Right renal cortex interstitium (tissue), 3 donors: ENCODE measurements around the gene PAFAH1B1. TPM values are rescaled to one million over a fixed set of nuclear protein-coding genes. Genes with fewer than 3 reads are reported as not detected.

Source experiments
- DNase-seq, 3 donors: peaks; one replicate each; pipeline ENCODE4 v3.0.0-alpha.2; 2013; ENCODE audit warnings: low read depth in 3 of 3, low spot score in 2 of 3
- polyA plus RNA-seq, 3 donors: library from polyadenylated mRNA; unstranded; fragments of 120-200 nt; gene quantifications; one replicate each; pipeline ENCODE4 v1.2.1, GENCODE V29; 2013; ENCODE audit not compliant: insufficient read length in 3 of 3

PAFAH1B1 gene
- polyA plus RNA-seq, 3 donors: 129 to 130 (median 130) TPM

DNA sequence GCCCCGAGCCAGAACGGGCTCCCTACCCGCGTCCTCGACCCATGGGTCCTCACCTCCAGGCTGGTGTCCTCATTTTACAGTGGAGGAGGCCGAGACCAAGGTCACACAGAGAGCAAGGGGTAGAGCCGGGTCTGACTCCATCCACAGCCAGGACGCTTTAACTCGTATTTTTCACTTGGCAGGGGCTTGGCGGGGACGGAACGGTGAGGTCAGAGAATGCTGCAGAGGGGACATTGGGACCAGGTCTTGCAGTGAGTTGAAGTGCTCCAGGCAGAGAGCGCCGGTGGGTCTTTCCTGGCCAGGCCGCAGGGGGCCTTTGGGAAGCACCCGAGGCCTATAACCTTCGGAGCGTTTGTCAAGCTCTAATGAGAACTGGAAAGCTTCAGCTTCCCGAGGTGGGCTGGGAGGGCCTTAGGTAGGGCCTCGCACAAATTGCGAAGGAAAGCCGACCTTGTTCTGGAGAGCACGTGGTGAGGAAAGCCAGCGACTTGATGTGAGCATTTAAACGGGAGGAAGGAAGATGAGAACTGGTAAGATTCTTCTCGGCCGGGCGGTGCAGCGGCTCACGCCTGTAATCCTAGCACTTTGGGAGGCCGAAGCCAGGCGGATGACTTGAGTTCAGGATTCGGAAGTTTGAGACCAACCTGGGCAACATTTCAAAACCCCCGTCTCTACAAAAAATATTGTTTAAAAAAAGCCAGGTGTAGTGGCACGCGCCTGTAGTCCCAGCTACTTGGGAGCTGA is 119.0 kb downstream of the PAFAH1B1 start:
- DNase-seq: no peak

DNA sequence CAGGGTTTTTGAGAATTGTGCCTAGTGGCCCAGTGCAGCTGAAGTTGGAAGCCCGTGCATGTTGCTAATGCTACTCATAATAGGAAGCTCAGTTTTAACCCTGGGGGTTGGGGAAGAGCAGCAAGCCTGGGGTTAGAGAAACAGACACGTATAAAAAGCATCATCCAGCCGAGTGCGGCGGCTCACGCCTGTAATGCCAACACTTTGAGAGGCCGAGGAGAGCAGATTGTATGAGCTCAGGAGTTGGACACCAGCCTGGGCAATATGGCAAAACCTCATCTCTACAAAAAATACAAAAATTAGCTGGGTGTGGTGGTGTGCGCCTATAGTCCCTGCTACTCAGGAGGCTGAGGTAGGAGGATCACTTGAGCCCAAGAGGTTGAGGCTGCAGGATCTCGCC is 120.4 kb downstream of the PAFAH1B1 start:
- DNase-seq: no peak

DNA sequence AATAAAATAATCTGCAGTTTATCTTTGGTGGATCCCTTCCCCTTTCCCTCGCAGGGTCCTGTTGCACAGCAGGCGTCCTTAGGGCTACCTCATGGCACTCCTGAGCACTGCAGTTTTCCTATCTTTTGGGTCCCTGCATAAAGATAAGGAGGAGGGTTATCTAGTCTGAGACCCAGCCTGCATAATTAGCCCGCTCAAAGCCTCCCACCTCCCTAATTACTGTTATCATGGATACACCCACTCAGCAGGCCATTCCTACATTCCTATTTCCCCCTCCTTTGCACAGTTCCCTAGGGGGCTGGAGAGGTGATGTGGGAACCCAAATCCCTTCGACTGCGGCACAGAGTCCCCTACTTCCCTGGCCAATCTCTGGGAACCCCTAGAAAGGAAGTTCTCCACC is 123.2 kb downstream of the PAFAH1B1 start:
- DNase-seq: no peak

DNA sequence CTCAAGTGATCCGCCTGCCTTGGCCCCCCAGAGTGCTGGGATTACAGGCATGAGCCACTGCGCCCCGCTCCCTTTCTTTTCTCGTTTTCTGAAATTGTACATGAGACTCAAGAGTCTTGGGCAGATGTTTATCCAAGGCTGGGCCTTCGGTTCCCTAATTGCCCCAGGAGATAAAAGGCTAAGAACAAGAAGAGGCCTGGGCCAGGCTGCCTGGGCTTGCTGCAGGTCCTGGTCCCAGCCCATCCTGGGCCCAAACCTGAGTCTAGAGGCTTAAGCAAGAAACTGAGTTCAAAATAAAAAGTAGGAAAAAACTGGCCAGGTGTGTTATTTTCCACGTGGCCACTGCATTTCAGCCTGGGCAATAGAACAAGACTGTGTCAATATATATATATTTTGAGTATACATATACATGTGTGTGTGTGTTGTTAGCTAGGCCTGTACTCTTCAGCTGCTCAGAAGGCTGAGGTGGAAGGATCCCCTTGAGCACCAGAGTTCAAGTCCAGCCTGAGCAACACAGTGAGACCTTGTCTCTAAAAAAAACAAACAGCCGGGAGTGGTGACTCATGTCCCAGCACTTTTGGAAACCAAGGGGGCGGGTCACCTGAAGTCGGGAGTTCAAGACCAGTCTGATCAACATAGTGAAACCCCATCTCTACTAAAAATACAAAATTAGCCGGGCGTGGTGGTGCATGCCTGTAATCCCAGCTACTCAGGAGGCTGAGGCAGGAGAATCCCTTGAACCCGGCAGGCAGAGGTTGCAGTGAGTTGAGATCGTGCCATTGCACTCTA is 124.9 kb downstream of the PAFAH1B1 start:
- no peak for DNase-seq

DNA sequence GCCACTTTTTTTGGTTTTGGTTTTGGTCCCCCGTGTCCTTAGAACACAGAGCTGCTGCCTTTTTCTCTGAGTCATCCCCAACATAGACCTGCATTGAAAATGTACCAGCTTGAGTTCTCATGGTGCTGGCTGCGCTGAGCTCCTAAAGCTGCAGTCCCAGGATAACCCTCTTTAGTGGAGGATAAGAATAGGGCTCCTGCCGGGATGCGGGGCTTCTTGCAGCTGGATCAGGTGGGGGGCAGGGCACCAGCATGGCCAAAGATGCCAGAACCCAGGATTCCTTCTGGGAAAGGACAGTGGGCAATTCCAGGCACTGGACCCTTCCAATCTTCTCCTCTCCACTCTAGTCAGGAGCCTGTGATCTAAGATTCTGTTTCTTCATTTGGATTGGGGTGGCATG is 126.4 kb downstream of the PAFAH1B1 start:
- no peak for DNase-seq

DNA sequence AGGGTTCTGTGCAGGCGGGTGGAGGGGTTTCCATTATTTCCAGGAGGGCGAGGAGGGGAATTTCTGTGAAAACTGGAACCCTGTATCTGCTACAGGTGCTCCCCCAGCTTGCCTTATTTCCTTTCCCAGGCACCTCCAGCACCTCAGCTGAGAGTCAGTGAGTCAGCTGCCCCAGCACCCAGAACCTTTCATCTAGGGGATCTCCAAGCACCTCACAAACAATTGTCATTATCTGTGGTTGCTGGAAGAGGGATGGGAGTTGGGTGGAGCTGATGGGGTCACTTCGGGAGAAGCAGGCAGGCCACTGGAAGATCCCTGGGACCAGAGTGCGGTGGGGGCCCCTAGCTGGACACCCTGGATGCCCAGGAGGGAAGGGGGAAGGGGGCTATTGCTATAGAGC is 128.1 kb downstream of the PAFAH1B1 start:
- DNase-seq: no peak

DNA sequence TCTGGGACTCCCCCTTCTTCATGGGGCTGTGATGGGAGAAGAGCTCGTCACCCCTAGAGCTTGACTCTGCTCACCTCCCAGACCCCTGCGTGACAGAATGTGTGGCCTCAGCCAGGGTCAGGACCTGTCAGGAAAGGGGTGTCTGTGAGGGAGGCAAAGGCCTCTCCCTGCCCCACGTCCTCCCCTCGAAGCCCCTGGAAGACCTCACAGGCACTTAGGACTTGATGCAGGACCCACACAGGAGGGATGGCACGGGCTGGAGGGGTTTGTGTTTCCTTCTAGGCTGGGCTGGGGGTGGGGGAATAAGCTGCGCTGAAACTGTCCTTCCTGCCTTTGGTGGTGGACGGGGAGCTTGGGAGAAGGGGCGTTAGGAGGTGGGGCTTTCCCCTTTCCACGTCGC is 129.2 kb downstream of the PAFAH1B1 start:
- DNase-seq: no peak

DNA sequence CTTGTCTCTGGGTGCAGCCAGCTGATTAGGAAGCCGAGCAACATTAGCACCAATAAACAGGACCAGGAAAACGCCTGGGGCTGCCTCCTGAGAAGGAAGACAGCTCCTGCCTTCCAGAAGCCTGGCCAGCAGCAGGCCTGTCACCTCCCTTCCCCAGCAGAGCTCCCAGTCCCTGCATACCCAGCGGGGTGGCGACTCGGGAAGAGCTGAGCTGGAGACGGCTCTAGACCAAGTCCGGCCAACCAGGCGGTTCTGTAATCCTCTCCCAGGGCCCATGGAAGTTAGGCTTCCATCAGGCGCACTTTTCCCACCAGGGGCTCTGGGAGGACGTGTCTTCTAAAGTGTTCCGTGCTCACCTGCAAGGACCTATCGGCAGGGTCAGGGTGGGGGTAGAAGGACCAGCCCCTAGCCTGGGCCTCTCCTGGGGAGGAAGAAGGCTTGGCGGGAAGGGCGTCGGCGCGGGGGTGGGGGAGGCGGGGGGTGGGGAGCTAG is 130.1 kb downstream of the PAFAH1B1 start:
- no peak for DNase-seq

DNA sequence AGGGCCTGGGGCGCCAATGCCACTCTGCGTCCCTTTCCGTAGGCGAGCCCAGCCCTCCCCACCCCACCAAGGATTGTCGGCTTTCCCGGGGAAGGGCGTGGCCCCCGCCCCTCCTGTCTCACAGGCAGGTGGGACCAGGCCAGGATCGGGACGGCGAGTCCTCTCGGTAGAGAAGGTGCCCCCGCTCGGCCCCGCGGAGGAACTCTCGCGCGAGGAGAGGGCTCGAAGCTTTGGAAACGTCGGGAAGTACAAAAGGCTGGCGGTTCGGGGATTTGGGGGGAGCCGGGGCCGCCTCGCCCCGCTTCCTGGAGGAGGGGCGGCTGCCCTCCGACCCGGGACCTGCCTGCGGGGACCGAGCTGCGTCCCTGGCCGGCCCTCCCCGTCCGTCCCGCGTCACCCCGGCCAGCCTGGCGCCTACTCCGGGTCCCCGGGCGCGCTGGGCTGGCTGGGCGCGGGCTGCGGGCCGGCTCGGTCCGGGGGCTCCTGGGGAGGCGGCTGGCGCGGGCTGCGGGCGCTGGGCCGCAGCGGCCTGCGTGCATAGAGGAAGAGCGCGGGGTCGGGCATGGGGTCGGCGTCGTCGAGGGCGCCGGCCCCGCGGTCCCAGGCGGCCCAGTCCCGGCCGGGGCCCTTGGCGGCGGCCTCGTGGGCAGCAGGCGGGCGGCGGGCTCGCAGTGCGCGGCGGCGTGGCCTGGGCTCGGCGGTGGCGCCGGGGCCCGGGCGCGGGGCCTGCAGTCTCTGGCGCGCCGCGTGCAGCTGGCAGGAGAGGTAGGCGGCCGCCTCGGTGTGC is 130.7 kb downstream of the PAFAH1B1 start:
- no peak for DNase-seq

DNA sequence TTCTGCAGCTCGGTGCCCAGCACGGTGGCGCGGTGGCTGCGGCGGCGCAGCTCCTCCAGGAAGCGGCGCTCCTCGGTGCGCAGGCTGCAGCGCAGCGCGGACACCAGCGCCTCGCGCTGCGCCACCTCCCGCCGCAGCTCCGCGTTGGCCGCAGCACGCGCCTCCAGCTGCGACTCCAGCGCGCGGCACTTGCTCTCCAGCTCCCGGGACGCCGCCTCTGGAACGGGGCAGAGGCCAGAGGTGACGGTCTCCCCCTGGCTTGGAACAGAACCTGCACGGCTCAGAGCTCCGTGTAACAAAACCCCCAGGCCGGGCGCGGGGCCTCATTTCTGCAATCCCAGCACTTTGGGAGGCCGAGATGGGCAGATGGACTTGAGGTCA is 131.3 kb downstream of the PAFAH1B1 start:
- DNase-seq: no peak

DNA sequence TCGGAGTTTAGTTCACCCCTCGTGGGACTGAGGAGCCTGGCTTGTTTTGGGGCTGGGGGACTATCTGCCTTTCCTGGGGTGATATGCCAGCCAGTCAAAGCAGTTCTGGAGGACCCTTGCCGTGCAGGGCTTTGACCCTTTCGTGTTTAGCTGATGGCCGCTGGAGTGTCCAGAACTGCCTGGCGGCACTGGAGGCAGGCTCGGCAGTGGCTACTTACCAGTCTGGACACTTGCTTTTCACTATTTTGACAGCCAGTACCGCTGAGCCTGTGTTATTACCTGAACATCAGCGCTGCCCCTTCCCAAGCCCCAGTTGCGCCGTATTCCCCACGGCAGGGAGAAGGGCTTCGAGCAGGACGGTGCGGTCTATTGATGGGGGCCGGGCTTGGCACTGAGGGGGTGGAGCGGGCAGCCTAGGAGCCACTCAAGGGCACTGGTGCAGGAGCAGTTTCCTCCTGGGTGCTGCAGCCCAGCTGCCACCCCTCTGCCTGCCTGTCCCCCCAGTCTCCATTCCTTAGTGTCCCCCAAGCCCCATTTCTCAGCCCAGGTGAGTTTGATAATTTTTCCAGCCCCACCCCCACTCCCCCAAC is 137.4 kb downstream of the PAFAH1B1 start:
- DNase-seq: no peak

DNA sequence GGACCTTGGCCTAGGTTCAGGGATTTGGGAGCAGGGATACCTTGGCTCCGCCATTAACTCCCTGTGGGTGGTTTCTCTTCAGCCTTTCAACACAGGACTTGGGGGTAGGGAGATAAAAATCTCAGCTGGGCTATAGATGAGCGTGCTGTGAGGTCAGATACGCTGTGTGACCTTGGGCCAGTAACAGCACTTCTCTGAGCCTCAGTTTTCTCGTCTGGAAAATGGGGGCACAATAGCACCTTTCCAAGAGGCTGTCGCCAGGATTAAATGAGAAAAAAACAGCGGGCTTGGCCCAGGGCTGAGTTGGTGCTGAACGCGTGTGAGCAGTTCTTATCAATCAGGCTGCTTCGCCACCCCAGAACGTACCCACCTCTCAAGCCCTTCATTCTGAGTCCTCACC is 138.4 kb downstream of the PAFAH1B1 start:
- no peak for DNase-seq

DNA sequence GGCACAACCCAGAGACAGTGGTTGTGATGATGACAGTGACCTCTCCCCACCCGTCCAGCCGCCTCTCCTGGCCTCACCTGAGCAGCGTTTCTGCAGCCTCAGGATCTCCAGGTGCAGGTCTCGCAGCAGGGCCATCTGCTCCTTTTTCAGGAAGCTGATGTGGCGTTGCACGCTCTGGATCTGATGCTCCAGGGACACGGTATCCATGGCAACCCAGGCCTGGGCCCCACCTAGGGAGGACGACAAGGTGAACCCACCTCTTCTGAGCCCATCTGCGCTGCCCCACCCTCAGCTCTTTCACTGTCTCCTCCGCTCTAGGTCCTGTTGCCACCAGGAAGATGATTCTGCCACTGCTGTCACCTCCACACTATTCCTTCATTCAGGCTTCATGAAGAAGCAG is 141.5 kb downstream of the PAFAH1B1 start:
- no peak for DNase-seq

Other genes with a start within 250 kb of the PAFAH1B1 start
- gene MNT, start 192.6 kb upstream of the PAFAH1B1 start, polyA plus RNA-seq: 10 to 100 TPM; 10.5 to 12.1 (median 10.6) TPM
- 10 to 100 TPM; 36.1 to 39.1 (median 36.6) TPM for gene METTL16, start 81.8 kb upstream of the PAFAH1B1 start, polyA plus RNA-seq
- 10 to 100 TPM; 37.0 to 46.0 (median 44.8) TPM for gene CLUH, start 118.1 kb downstream of the PAFAH1B1 start, polyA plus RNA-seq
- gene CCDC92B, start 156.0 kb downstream of the PAFAH1B1 start, polyA plus RNA-seq: under 1 TPM; 0.07 to 0.17 (median 0.10) TPM
- gene RAP1GAP2, start 202.8 kb downstream of the PAFAH1B1 start, polyA plus RNA-seq: 10 to 100 TPM; 21.2 to 26.3 (median 22.5) TPM